Hepatocyte (in vitro differentiated cells): ENCODE results near the gene ALPK3.

Experiments used
- CTCF ChIP-seq: fragments of 200-600 bp; sonication (generic); IDR thresholded peaks from 2 replicates; pipeline ENCODE4 v1.5.1; 2016; ENCODE audit warnings: antibody characterized with exemption, mild to moderate bottlenecking; ENCODE audit not compliant: poor library complexity
- EZH2 ChIP-seq: fragments of 200-600 bp; sonication (generic); IDR thresholded peaks from 2 replicates; pipeline ENCODE4 v1.6.1; 2016; ENCODE audit warnings: antibody characterized with exemption, mild to moderate bottlenecking, borderline replicate concordance

GRCh38 chr15:84858231-84858630 lies 41.1 kb downstream of the ALPK3 start:
- no peak for TF ChIP-seq CTCF
- TF ChIP-seq EZH2: no peak
